ENCODE measurements around the gene LRP10.
A peak's percentile ranks its signal among the peaks of the same experiment; 100 is the strongest.

LRP10 gene

GRCh38 chr14:22837750-22838538, 33.6 kb upstream of the LRP10 start:
- in situ Hi-C loops (cut with MboI; ENCODE audit: low pct_unique_long_range_greater_than_20kb, low sequenced_read_pairs, unreplicated experiment), result no loop called here
- peak; percentile 34 for DNase-seq (ENCODE audit: low spot score)
- no peak for TF ChIP-seq CTCF (IDR thresholded peaks at IDR 0.05; ENCODE audit: extremely low read depth, insufficient read depth, missing control alignments)

- no peak for DNase-seq (ENCODE audit: low spot score)
- in situ Hi-C loops (cut with MboI; ENCODE audit: low pct_unique_long_range_greater_than_20kb, low sequenced_read_pairs, unreplicated experiment), result no loop called here
- TF ChIP-seq CTCF (IDR thresholded peaks at IDR 0.05; ENCODE audit: extremely low read depth, insufficient read depth, missing control alignments), result no peak
Measured at GRCh38 chr14:22838631-22839041, 32.9 kb upstream of the LRP10 start.

- in situ Hi-C loops (cut with MboI; ENCODE audit: low pct_unique_long_range_greater_than_20kb, low sequenced_read_pairs, unreplicated experiment), result no loop called here
- peak; percentile 25 for DNase-seq (ENCODE audit: low spot score)
Measured at GRCh38 chr14:22839159-22839779, 32.3 kb upstream of the LRP10 start.

GRCh38 chr14:22841311-22841710, 30.2 kb upstream of the LRP10 start:
- TF ChIP-seq CTCF (IDR thresholded peaks at IDR 0.05; ENCODE audit: extremely low read depth, insufficient read depth, missing control alignments), result no peak
- DNase-seq (ENCODE audit: low spot score), result no peak
- in situ Hi-C loops (cut with MboI; ENCODE audit: low pct_unique_long_range_greater_than_20kb, low sequenced_read_pairs, unreplicated experiment), result no loop called here

More at GRCh38 chr14:22839159-22839779, 32.3 kb upstream of the LRP10 start:
- no peak for TF ChIP-seq CTCF (IDR thresholded peaks at IDR 0.05; ENCODE audit: extremely low read depth, insufficient read depth, missing control alignments)

GRCh38 chr14:22841769-22842168, 29.8 kb upstream of the LRP10 start:
- no peak for TF ChIP-seq CTCF (IDR thresholded peaks at IDR 0.05; ENCODE audit: extremely low read depth, insufficient read depth, missing control alignments)
- in situ Hi-C loops (cut with MboI; ENCODE audit: low pct_unique_long_range_greater_than_20kb, low sequenced_read_pairs, unreplicated experiment), result no loop called here
- peak; percentile 7 for DNase-seq (ENCODE audit: low spot score)

- no peak for TF ChIP-seq CTCF (IDR thresholded peaks at IDR 0.05; ENCODE audit: extremely low read depth, insufficient read depth, missing control alignments)
- DNase-seq (ENCODE audit: low spot score), result peak; percentile 4
- in situ Hi-C loops (cut with MboI; ENCODE audit: low pct_unique_long_range_greater_than_20kb, low sequenced_read_pairs, unreplicated experiment), result no loop called here
Measured at GRCh38 chr14:22842211-22843122, 29.1 kb upstream of the LRP10 start.
